Renal cortical epithelial cell (primary cell): Measurements from ENCODE around the gene OR4A15. TPM values are rescaled to one million over a fixed set of nuclear protein-coding genes. Genes with fewer than 3 reads are reported as not detected.

Source experiments
- DNase-seq: peaks from one replicate; pipeline ENCODE4 v3.0.0-alpha.2; 2011; ENCODE audit warnings: low read depth
- total RNA-seq: library from RNA; depleted of rRNA; stranded (reverse); fragments of >200 nt; gene quantifications from 2 replicates; pipeline ENCODE4 v1.2.3, GENCODE V29; 2014

Gene OR4A15
- total RNA-seq, result not detected in 2 replicates

- DNase-seq, result no peak
Observed at GRCh38 chr11:55367674-55368073, at the start of gene OR4A15. Gene OR4A15 (plus strand): TSS chr11:55367974. CDS start chr11:55367974, 0 bp downstream.

- DNase-seq, result no peak
Observed at GRCh38 chr11:55324500-55324899, 43.3 kb upstream of the OR4A15 start.

- no peak for DNase-seq
Observed at GRCh38 chr11:55342901-55343300, 24.9 kb upstream of the OR4A15 start, which contains the start of gene OR4A16. Gene OR4A16 (plus strand): TSS chr11:55343201. CDS start chr11:55343201, 0 bp downstream.

GRCh38 chr11:55345306-55345705 lies 22.5 kb upstream of the OR4A15 start:
- no peak for DNase-seq

- no peak for DNase-seq
Observed at GRCh38 chr11:55349032-55349431, 18.7 kb upstream of the OR4A15 start.

- no peak for DNase-seq
Observed at GRCh38 chr11:55357560-55358184, 10.1 kb upstream of the OR4A15 start.

GRCh38 chr11:55401011-55401410 lies 33.2 kb downstream of the OR4A15 start:
- DNase-seq, result no peak

Other genes starting within 250 kb of the OR4A15 start
- not detected in 2 replicates for gene TRIM48, start 105.8 kb upstream of the OR4A15 start, total RNA-seq
- gene OR4A16, start 24.8 kb upstream of the OR4A15 start, total RNA-seq, result not detected in 2 replicates
- gene OR4C15, start 186.5 kb downstream of the OR4A15 start, total RNA-seq, result not detected in 2 replicates
- not detected in 2 replicates for gene OR4C16, start 204.2 kb downstream of the OR4A15 start, total RNA-seq
- gene OR4C11, start 239.7 kb downstream of the OR4A15 start, total RNA-seq, result not detected in 2 replicates